Measurements from ENCODE around the gene FMNL2.

DNA sequence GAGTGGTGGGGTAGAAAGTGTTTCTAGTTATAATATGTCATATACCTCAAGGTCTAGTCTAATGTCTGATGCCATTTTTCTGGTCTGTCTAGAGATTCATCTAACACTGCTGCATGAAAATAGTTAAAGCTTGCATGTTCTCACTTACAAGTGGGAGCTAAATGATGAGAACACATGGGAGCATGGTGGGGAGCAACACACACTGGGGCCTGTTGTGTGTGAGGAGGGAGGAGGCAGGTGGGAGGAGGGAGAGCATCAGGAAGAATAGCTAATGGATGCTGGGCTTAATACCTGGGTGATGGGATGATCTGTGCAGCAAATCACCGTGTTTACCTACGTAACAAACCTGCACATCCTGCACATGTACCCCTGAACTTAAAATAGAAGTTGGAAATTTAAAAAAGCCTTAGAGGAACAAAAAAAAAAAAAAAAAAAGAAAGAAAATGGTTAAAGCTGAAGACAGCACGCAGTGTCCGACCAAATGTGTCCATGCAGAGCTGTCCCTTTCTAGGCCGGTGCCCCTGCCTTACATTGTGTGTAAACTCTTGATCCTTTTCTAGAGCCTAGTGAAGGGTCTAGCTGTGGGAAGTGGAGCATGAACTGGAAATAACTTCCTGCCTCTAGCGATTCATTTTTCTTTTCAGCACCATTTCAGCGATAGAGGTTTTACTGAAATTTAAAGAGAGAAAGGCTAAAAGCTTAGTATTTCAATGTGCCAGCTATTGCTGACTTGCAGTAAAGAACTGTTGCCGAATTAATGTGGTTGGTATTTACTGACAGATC lies 94.0 kb downstream of the FMNL2 start:
- TF ChIP-seq EP300 (IDR thresholded peaks at IDR 0.05) (no peak), CTCF (IDR thresholded peaks at IDR 0.05) (no peak), POLR2A (IDR thresholded peaks at IDR 0.05) (no peak), POLR2AphosphoS5 (IDR thresholded peaks at IDR 0.05) (no peak)
